ENCODE measurements around the gene BRDT.
A peak's percentile ranks its signal among the peaks of the same experiment; 100 is the strongest.
"Not testable (repeated sequence)": the region's sequence is repeated elsewhere in the genome, so short reads cannot be mapped to it uniquely, and the experiment has no call there.

Gene BRDT

GRCh38 chr1:91997607-91998195 is 48.5 kb downstream of the BRDT start:
- peak; percentile 17 to 48 for DNase-seq

GRCh38 chr1:92004129-92004528 is 54.9 kb downstream of the BRDT start:
- no peak for DNase-seq

- no peak for DNase-seq
Measured at GRCh38 chr1:92013923-92014322, 64.7 kb downstream of the BRDT start.

GRCh38 chr1:92016720-92017316 is 67.6 kb downstream of the BRDT start:
- DNase-seq = no peak

- no peak for DNase-seq
Measured at GRCh38 chr1:92017656-92018055, 68.5 kb downstream of the BRDT start.

GRCh38 chr1:92026042-92026441 is 76.8 kb downstream of the BRDT start:
- DNase-seq = not testable (repeated sequence)

GRCh38 chr1:92026806-92027205 is 77.6 kb downstream of the BRDT start:
- no peak for DNase-seq

GRCh38 chr1:92029241-92029922 is 80.2 kb downstream of the BRDT start:
- DNase-seq = no peak

- DNase-seq = no peak
Measured at GRCh38 chr1:92030656-92031107, 81.5 kb downstream of the BRDT start.

GRCh38 chr1:92031281-92032110 is 82.3 kb downstream of the BRDT start:
- no peak for DNase-seq

GRCh38 chr1:92037400-92037799 is 88.2 kb downstream of the BRDT start:
- no peak for DNase-seq

- no peak for DNase-seq
Measured at GRCh38 chr1:92038695-92039346, 89.6 kb downstream of the BRDT start.

- no peak for DNase-seq
Measured at GRCh38 chr1:92040971-92041370, 91.8 kb downstream of the BRDT start.

- DNase-seq = no peak
Measured at GRCh38 chr1:92043621-92044020, 94.4 kb downstream of the BRDT start.

GRCh38 chr1:92045766-92046495 is 96.7 kb downstream of the BRDT start:
- no peak for DNase-seq

GRCh38 chr1:92051948-92052347 is 102.7 kb downstream of the BRDT start:
- DNase-seq = no peak
